SK-N-SH (cell line): ENCODE results near the gene IKBIP. TPM values are rescaled to one million over a fixed set of nuclear protein-coding genes. Genes with fewer than 3 reads are reported as not detected.

Experiments
- CTCF ChIA-PET: fragments of 300-600, 350-600 bp; formaldehyde crosslinking; extraction: SDS; loops from one replicate; lab custom pipeline; 2021; lab: Yijun Ruan, JAX
- POLR2A ChIA-PET: fragments of 350-600 bp; sonication (Branson Sonifier 250); formaldehyde crosslinking; extraction: SDS; loops from one replicate; lab custom pipeline; 2020; ENCODE audit warnings: antibody characterized with exemption, inconsistent platforms; lab: Yijun Ruan, JAX
- DNase-seq: peaks from one replicate; pipeline ENCODE4 v3.0.0; 2012
- H2AFZ ChIP-seq: fragments of 200-600 bp; sonication (generic); 2 replicates; pipeline ENCODE4 v1.8.1; 2016; ENCODE audit warnings: antibody characterized with exemption, mild to moderate bottlenecking, low read depth
- H3F3A ChIP-seq: fragments of 200-600 bp; sonication (generic); replicated peaks from 2 replicates; pipeline ENCODE3; 2016; ENCODE audit warnings: antibody characterized with exemption, mild to moderate bottlenecking; ENCODE audit not compliant: insufficient read depth
- H3K27ac ChIP-seq, 2 experiments: fragments of 200-500 bp in 1 of 2; fragments of 200-600 bp in 1 of 2; sonication (Bioruptor generic) in 1 of 2; sonication (generic), shearing (Covaris generic) in 1 of 2; 2 replicates each; pipeline versions ENCODE4 v1.5.1 to v1.6.1; 2014 to 2016; ENCODE audit warnings: low read depth in 2 of 2, inconsistent platforms in 1 of 2, low read length in 1 of 2, mild to moderate bottlenecking in 1 of 2, mixed read lengths in 1 of 2
- H3K27me3 ChIP-seq: fragments of 200-600 bp; sonication (generic), shearing (Covaris generic); 2 replicates; pipeline ENCODE4 v1.6.1; 2016; ENCODE audit warnings: mixed run types; ENCODE audit not compliant: insufficient read depth
- H3K36me3 ChIP-seq, 2 experiments: fragments of 200-500 bp in 1 of 2; fragments of 200-600 bp in 1 of 2; sonication (Bioruptor generic) in 1 of 2; sonication (generic) in 1 of 2; replicated peaks in 1 of 2; 2 replicates each; pipeline versions ENCODE3 to v1.5.1; 2014 to 2016; ENCODE audit warnings: low read length in 1 of 2, mild to moderate bottlenecking in 1 of 2; ENCODE audit not compliant: insufficient read depth in 2 of 2, control insufficient read depth in 1 of 2
- H3K4me1 ChIP-seq, 2 experiments: fragments of 200-500 bp in 1 of 2; fragments of 200-600 bp in 1 of 2; sonication (Bioruptor generic) in 1 of 2; sonication (generic), shearing (Covaris generic) in 1 of 2; 2 replicates each; pipeline versions ENCODE4 v1.5.1 to v1.6.1; 2014 to 2016; ENCODE audit warnings: low read depth in 1 of 2, low read length in 1 of 2, mixed run types in 1 of 2; ENCODE audit not compliant: insufficient read depth in 2 of 2, control insufficient read depth in 1 of 2
- H3K4me2 ChIP-seq: fragments of 200-600 bp; sonication (generic), shearing (Covaris generic); 2 replicates; pipeline ENCODE4 v1.6.1; 2017; ENCODE audit warnings: mixed run types
- H3K4me3 ChIP-seq, 2 experiments: fragments of 200-500 bp in 1 of 2; fragments of 200-600 bp in 1 of 2; sonication (Bioruptor generic) in 1 of 2; sonication (generic), shearing (Covaris generic) in 1 of 2; 2 replicates each; pipeline versions ENCODE4 v1.5.1 to v1.8.1; 2014 to 2016; ENCODE audit warnings: low read depth in 2 of 2, inconsistent platforms in 1 of 2, low read length in 1 of 2, mild to moderate bottlenecking in 1 of 2, mixed read lengths in 1 of 2, moderate library complexity in 1 of 2
- H3K79me2 ChIP-seq: fragments of 200-600 bp; sonication (generic); 2 replicates; pipeline ENCODE4 v1.8.1; 2017; ENCODE audit warnings: mild to moderate bottlenecking; ENCODE audit not compliant: insufficient read depth
- H3K9ac ChIP-seq: fragments of 200-600 bp; sonication (generic); 2 replicates; pipeline ENCODE4 v1.6.1; 2017; ENCODE audit warnings: mixed run types
- H3K9me2 ChIP-seq: fragments of 200-600 bp; sonication (generic); 2 replicates; pipeline ENCODE4 v1.6.1; 2017; ENCODE audit warnings: mixed run types
- H3K9me3 ChIP-seq: fragments of 200-600 bp; sonication (generic); 2 replicates; pipeline ENCODE4 v1.6.1; 2017; ENCODE audit warnings: mixed run types, mild to moderate bottlenecking, moderate library complexity
- H4K20me1 ChIP-seq: fragments of 200-600 bp; sonication (generic); 2 replicates; pipeline ENCODE4 v1.6.1; 2017; ENCODE audit warnings: mild to moderate bottlenecking, mixed run types; ENCODE audit not compliant: insufficient read depth
- ELF1 ChIP-seq: IDR thresholded peaks from 2 replicates; pipeline ENCODE4 v1.4.0; 2012
- EP300 ChIP-seq, 2 experiments: IDR thresholded peaks; 2 replicates each; pipeline versions ENCODE4 v1.4.0 to v1.6.1; 2012; ENCODE audit warnings: borderline replicate concordance in 1 of 2, low read depth in 1 of 2, low read length in 1 of 2
- JUND ChIP-seq: IDR thresholded peaks from 2 replicates; pipeline ENCODE4 v1.4.0; 2012
- MAX ChIP-seq: IDR thresholded peaks from 2 replicates; pipeline ENCODE4 v1.4.0; 2012; ENCODE audit warnings: low read depth
- MXI1 ChIP-seq: IDR thresholded peaks from 2 replicates; pipeline ENCODE4 v1.6.1; 2012; ENCODE audit warnings: mild to moderate bottlenecking, low read depth, low read length, improper control_type of control experiment
- NRF1 ChIP-seq: IDR thresholded peaks from 2 replicates; pipeline ENCODE4 v1.6.1; 2012; ENCODE audit warnings: low read depth, mild to moderate bottlenecking, low read length
- RAD21 ChIP-seq: IDR thresholded peaks from 2 replicates; pipeline ENCODE4 v1.6.1; 2012; ENCODE audit warnings: mild to moderate bottlenecking, low read length
- RXRA ChIP-seq: IDR thresholded peaks from 2 replicates; pipeline ENCODE4 v1.4.0; 2012; ENCODE audit warnings: low read depth, mild to moderate bottlenecking, borderline replicate concordance
- SMC3 ChIP-seq: IDR thresholded peaks from 2 replicates; pipeline ENCODE4 v1.6.1; 2012; ENCODE audit warnings: low read depth, low read length, improper control_type of control experiment
- TAF1 ChIP-seq: IDR thresholded peaks from 2 replicates; pipeline ENCODE4 v1.6.1; 2012; ENCODE audit warnings: low read depth, mild to moderate bottlenecking, low read length, moderate library complexity, borderline replicate concordance
- TCF12 ChIP-seq: IDR thresholded peaks from 2 replicates; pipeline ENCODE4 v1.4.0; 2012
- TEAD4 ChIP-seq: IDR thresholded peaks from 2 replicates; pipeline ENCODE4 v1.4.0; 2012; ENCODE audit warnings: mild to moderate bottlenecking, borderline replicate concordance; ENCODE audit not compliant: insufficient read depth
- USF2 ChIP-seq: fragments of 150-350 bp; IDR thresholded peaks from 2 replicates; pipeline ENCODE4 v1.6.1; 2017; ENCODE audit warnings: antibody characterized with exemption, low read length, low read depth, borderline replicate concordance
- YY1 ChIP-seq: IDR thresholded peaks from 2 replicates; pipeline ENCODE4 v1.4.0; 2012; ENCODE audit warnings: low read depth, mild to moderate bottlenecking
- ZBTB33 ChIP-seq: IDR thresholded peaks from 2 replicates; pipeline ENCODE4 v1.4.0; 2012; ENCODE audit warnings: low read depth, borderline replicate concordance
- whole genome bisulfite sequencing: methylation state at CpG from one replicate; pipeline ENCODE4 v1.1.6; 2017; ENCODE audit warnings: low lambda C conversion rate; 5-methylcytosine and 5-hydroxymethylcytosine counted together
- polyA plus RNA-seq, 3 experiments: library from polyadenylated mRNA; depleted of rRNA; stranded (reverse); fragments of >200 nt; gene quantifications; 2 replicates each; pipeline ENCODE4 v1.2.3, GENCODE V29; 2012

Gene IKBIP
- polyA plus RNA-seq, 1 of the 3 experiments (the other 2 are of a cell fraction) = 25.2 TPM

GRCh38 chr12:98579347-98579746, 65.2 kb downstream of the IKBIP start:
- 82% methylated on average over 5 of the region's 5 CpGs for WGBS
- no peaks in the 10 kb centered on the region for H3K27me3 ChIP-seq
- H3K4me3 ChIP-seq = no peak overlapping the region
- TF ChIP-seq YY1 = no peak
- TF ChIP-seq TCF12 = no peak
- no peak for TF ChIP-seq EP300 (IDR thresholded peaks at IDR 0.05; ENCODE audit: borderline replicate concordance in 1 of 2, low read depth in 1 of 2, low read length in 1 of 2)
- no peak for TF ChIP-seq ZBTB33
- TF ChIP-seq TAF1 = no peak
- TF ChIP-seq MXI1 = no peak
- TF ChIP-seq NRF1 = no peak
- no peak for TF ChIP-seq SMC3
- TF ChIP-seq RXRA = no peak
- no peak for TF ChIP-seq RAD21
- TF ChIP-seq MAX = no peak
- no peak for TF ChIP-seq ELF1
- TF ChIP-seq, all 33 proteins: peak for 0
- ChIA-PET CTCF (interaction anchor here (1.9 kb wide), 1 partner anchor 13 kb away, joined by 6 read pairs; no protein-coding TSS in a partner anchor), POLR2A (no interaction called here)
- no peak for DNase-seq
- no peaks in the 10 kb centered on the region for H3K9me2 ChIP-seq
- H3K79me2 ChIP-seq = no peaks in the 10 kb centered on the region
- no peak overlapping the region for H2AFZ ChIP-seq
- H3K36me3 ChIP-seq = no peaks in the 10 kb centered on the region
- H3K27ac ChIP-seq = no peak overlapping the region
- no peaks in the 10 kb centered on the region for H4K20me1 ChIP-seq
- H3K4me2 ChIP-seq = no peak overlapping the region
- no peak overlapping the region for H3K9ac ChIP-seq
- H3F3A ChIP-seq = peaks cover 7% of the 10 kb centered on the region
- H3K4me1 ChIP-seq = 0 out of 4 replicates have a peak, but pooled peaks cover 0 to 4% of the 10 kb centered on the region in 2 experiments
- no peaks in the 10 kb centered on the region for H3K9me3 ChIP-seq

- Histone ChIP-seq H2AFZ (no peak overlapping the region), H3K9me2 (no peaks in the 10 kb centered on the region), H3K4me2 (no peak overlapping the region), H3K36me3 (no peaks in the 10 kb centered on the region), H3K4me3 (no peak overlapping the region), H3F3A (peaks cover 7% of the 10 kb centered on the region), H3K27ac (no peak overlapping the region), H3K9me3 (no peaks in the 10 kb centered on the region), H3K27me3 (no peaks in the 10 kb centered on the region), H3K4me1 (0 out of 4 replicates have a peak, but pooled peaks cover 0 to 4% of the 10 kb centered on the region in 2 experiments), H3K79me2 (no peaks in the 10 kb centered on the region), H3K9ac (no peak overlapping the region), H4K20me1 (no peaks in the 10 kb centered on the region)
- ChIA-PET CTCF (interaction anchor here (1.9 kb wide), 1 partner anchor 12 kb away, joined by 11 read pairs; no protein-coding TSS in a partner anchor), POLR2A (no interaction called here)
- 77% methylated on average over 2 of the region's 2 CpGs for WGBS
- DNase-seq = no peak
- TF ChIP-seq JUND (no peak), TEAD4 (no peak), USF2 (no peak)
Measured at GRCh38 chr12:98578821-98579220, 65.8 kb downstream of the IKBIP start.
